ENCODE measurements around the gene LVRN.

LVRN gene

GRCh38 chr5:116032094-116032517, 69.8 kb downstream of the LVRN start, which contains the start of gene ARL14EPL:
TSS of gene ARL14EPL (plus strand) at chr5:116032472. CDS start at chr5:116051466, 18,994 bp downstream.
- DNase-seq, result no peak

GRCh38 chr5:116032991-116033390, 70.7 kb downstream of the LVRN start:
- no peak for DNase-seq

- no peak for DNase-seq
These were observed 72.8 kb downstream of the LVRN start for GRCh38 chr5:116035123-116035522.

- no peak for DNase-seq
These were observed 75.1 kb downstream of the LVRN start for GRCh38 chr5:116037236-116037822.

GRCh38 chr5:116038817-116039216, 76.5 kb downstream of the LVRN start:
- DNase-seq, result no peak

GRCh38 chr5:116042375-116042774, 80.1 kb downstream of the LVRN start:
- no peak for DNase-seq

GRCh38 chr5:116044073-116044472, 81.8 kb downstream of the LVRN start:
- DNase-seq, result no peak

- no peak for DNase-seq
These were observed 83.5 kb downstream of the LVRN start for GRCh38 chr5:116045821-116046220.

- no peak for DNase-seq
These were observed 84.0 kb downstream of the LVRN start for GRCh38 chr5:116046261-116046660.

GRCh38 chr5:116046823-116047222, 84.5 kb downstream of the LVRN start:
- DNase-seq, result no peak

- no peak for DNase-seq
These were observed 96.2 kb downstream of the LVRN start for GRCh38 chr5:116058346-116058936.

GRCh38 chr5:116062352-116062751, 100.1 kb downstream of the LVRN start:
- no peak for DNase-seq

- no peak for DNase-seq
These were observed 101.7 kb downstream of the LVRN start for GRCh38 chr5:116063950-116064349.

GRCh38 chr5:116068028-116068632, 105.9 kb downstream of the LVRN start:
- no peak for DNase-seq

- no peak for DNase-seq
These were observed 108.9 kb downstream of the LVRN start for GRCh38 chr5:116071211-116071610.

- DNase-seq, result no peak
These were observed 113.0 kb downstream of the LVRN start for GRCh38 chr5:116075191-116075831.

GRCh38 chr5:116076496-116076895, 114.2 kb downstream of the LVRN start:
- no peak for DNase-seq

All from NCI-H510A treated with DMSO at 0.1 percent for 48 hours (cell line).